DOHH2 (cell line): ENCODE data around the gene FLNB.

Experiments
- H3F3A ChIP-seq: fragments of 200-600 bp; sonication (generic), shearing (Covaris generic); 2 replicates; pipeline ENCODE4 v1.6.0; 2016; ENCODE audit warnings: antibody characterized with exemption, mild to moderate bottlenecking; ENCODE audit not compliant: control insufficient read depth, insufficient read depth
- H3K27ac ChIP-seq: fragments of 200-600 bp; sonication (generic); 2 replicates; pipeline ENCODE4 v1.5.1; 2014; ENCODE audit warnings: low read depth, mild to moderate bottlenecking, low read length, moderate library complexity
- H3K27me3 ChIP-seq: fragments of 200-600 bp; sonication (generic); 2 replicates; pipeline ENCODE4 v1.6.1; 2014; ENCODE audit warnings: mild to moderate bottlenecking, low read length, mixed read lengths; ENCODE audit not compliant: control insufficient read depth
- H3K36me3 ChIP-seq: fragments of 200-600 bp; sonication (generic); 2 replicates; pipeline ENCODE4 v1.6.1; 2014; ENCODE audit warnings: mild to moderate bottlenecking, low read length, moderate library complexity, mixed read lengths; ENCODE audit not compliant: control insufficient read depth
- H3K4me1 ChIP-seq: fragments of 200-600 bp; sonication (generic); 2 replicates; pipeline ENCODE4 v1.6.1; 2014; ENCODE audit warnings: mild to moderate bottlenecking, low read length, mixed read lengths; ENCODE audit not compliant: control insufficient read depth
- H3K4me2 ChIP-seq: fragments of 200-600 bp; sonication (generic); 2 replicates; pipeline ENCODE4 v1.6.0; 2014; ENCODE audit warnings: mild to moderate bottlenecking, low read length, moderate library complexity
- H3K4me3 ChIP-seq: fragments of 200-600 bp; sonication (generic); 2 replicates; pipeline ENCODE4 v1.5.1; 2014; ENCODE audit warnings: mild to moderate bottlenecking, low read length, mixed read lengths
- H3K79me2 ChIP-seq: fragments of 200-600 bp; sonication (generic); 2 replicates; pipeline ENCODE4 v1.6.1; 2014; ENCODE audit warnings: mild to moderate bottlenecking, low read length, mixed read lengths; ENCODE audit not compliant: control insufficient read depth
- H3K9me2 ChIP-seq: fragments of 200-600 bp; sonication (generic); replicated peaks from 2 replicates; pipeline ENCODE4 v1.6.1; 2014; ENCODE audit warnings: mild to moderate bottlenecking, low read length, mixed read lengths; ENCODE audit not compliant: control insufficient read depth
- H3K9me3 ChIP-seq: fragments of 200-600 bp; sonication (generic); 2 replicates; pipeline ENCODE4 v1.6.1; 2014; ENCODE audit warnings: antibody characterized with exemption, low read length, mixed read lengths; ENCODE audit not compliant: control insufficient read depth, insufficient read depth
- H4K20me1 ChIP-seq: fragments of 200-600 bp; sonication (generic); 2 replicates; pipeline ENCODE4 v1.6.0; 2014; ENCODE audit warnings: low read depth, mild to moderate bottlenecking, antibody characterized with exemption, low read length, moderate library complexity; ENCODE audit not compliant: control insufficient read depth, insufficient read depth
- EZH2phosphoT487 ChIP-seq: fragments of 200-600 bp; sonication (generic); IDR thresholded peaks from 2 replicates; pipeline ENCODE4 v1.6.1; 2017; ENCODE audit warnings: borderline replicate concordance, mild to moderate bottlenecking, antibody characterized with exemption, low read length, moderate library complexity, mixed read lengths
- TF ChIP-seq, protein P1 (sequence below): fragments of 200-600 bp; sonication (generic); IDR thresholded peaks from one replicate; pipeline ENCODE4 v1.5.1; 2014; ENCODE audit warnings: antibody characterized with exemption, mild to moderate bottlenecking, low read depth, low read length; ENCODE audit not compliant: poor library complexity, severe bottlenecking

The FLNB gene

DNA sequence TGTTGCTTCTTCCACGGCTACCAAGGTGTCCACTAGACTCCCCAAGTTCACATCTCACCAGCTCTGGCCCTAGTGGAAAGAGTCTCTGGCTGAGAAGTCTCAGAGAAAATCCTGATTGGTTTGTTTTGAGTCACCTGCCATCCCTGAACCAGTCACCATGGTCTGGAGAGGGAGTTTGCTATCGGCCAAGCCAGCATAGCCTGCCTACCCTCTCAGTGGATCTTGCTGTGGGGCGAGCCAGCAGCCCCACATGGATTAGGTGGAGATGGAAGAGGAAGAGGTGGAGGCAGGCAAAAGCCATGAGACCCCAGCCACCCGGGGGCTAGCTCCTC, 48.1 kb upstream of the FLNB start:
- Histone ChIP-seq H3K79me2 (no peaks in the 10 kb centered on the region), H4K20me1 (no peaks in the 10 kb centered on the region), H3K36me3 (no peaks in the 10 kb centered on the region), H3K27me3 (no peaks in the 10 kb centered on the region), H3K27ac (no peak overlapping the region), H3K4me3 (no peak overlapping the region), H3F3A (no peaks in the 10 kb centered on the region), H3K4me2 (peak overlapping the region; percentile 55; the same call in 1 of the 2 replicates), H3K4me1 (peaks cover 22% of the 10 kb centered on the region), H3K9me3 (no peaks in the 10 kb centered on the region), H3K9me2 (no peaks in the 10 kb centered on the region)
- TF ChIP-seq, protein P1, sequence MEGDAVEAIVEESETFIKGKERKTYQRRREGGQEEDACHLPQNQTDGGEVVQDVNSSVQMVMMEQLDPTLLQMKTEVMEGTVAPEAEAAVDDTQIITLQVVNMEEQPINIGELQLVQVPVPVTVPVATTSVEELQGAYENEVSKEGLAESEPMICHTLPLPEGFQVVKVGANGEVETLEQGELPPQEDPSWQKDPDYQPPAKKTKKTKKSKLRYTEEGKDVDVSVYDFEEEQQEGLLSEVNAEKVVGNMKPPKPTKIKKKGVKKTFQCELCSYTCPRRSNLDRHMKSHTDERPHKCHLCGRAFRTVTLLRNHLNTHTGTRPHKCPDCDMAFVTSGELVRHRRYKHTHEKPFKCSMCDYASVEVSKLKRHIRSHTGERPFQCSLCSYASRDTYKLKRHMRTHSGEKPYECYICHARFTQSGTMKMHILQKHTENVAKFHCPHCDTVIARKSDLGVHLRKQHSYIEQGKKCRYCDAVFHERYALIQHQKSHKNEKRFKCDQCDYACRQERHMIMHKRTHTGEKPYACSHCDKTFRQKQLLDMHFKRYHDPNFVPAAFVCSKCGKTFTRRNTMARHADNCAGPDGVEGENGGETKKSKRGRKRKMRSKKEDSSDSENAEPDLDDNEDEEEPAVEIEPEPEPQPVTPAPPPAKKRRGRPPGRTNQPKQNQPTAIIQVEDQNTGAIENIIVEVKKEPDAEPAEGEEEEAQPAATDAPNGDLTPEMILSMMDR = no peak
- no peak for TF ChIP-seq EZH2phosphoT487

GRCh38 chr3:57961177-57961827, 46.9 kb upstream of the FLNB start:
- no peaks in the 10 kb centered on the region for H3K9me2 ChIP-seq
- no peaks in the 10 kb centered on the region for H3K79me2 ChIP-seq
- H3K4me2 ChIP-seq = no peak overlapping the region
- H3K36me3 ChIP-seq = no peaks in the 10 kb centered on the region
- no peaks in the 10 kb centered on the region for H3K27me3 ChIP-seq
- H3K4me3 ChIP-seq = no peak overlapping the region
- H3K4me1 ChIP-seq = peaks cover 22% of the 10 kb centered on the region
- H4K20me1 ChIP-seq = no peaks in the 10 kb centered on the region
- H3K9me3 ChIP-seq = no peaks in the 10 kb centered on the region
- H3F3A ChIP-seq = no peaks in the 10 kb centered on the region
- no peak overlapping the region for H3K27ac ChIP-seq
- TF ChIP-seq, protein P1 = no peak
- TF ChIP-seq EZH2phosphoT487 = no peak

DNA sequence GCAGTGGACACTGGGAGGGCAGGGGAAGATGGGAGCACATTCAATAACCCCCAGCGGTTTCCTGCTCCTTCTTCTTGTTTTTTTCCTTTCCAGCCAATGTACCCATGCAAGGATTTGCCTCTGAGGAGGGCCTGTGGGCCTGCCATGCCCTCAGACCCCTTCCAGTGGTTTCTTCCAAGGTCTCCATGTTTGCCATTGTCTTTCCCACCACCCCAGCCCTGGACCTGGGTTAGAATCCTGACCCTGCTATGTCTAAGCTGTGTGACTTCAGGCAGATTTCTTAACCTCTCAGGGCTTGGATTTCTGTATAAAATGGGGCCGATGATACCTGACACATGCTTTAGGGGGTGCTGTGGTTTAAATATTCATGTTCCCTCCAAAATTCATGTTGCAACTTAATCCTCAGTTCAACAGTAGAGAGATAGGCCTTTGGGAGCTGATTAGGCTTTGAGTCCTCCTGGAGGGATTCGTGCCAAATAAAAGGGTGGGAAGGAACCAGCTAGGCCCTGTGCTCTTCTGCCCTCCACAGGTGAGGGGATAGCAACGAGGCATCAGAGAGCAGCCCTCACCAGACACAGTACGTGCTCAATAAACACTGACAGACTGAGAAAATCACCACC, 46.3 kb upstream of the FLNB start:
- Histone ChIP-seq H3F3A (no peaks in the 10 kb centered on the region), H4K20me1 (no peaks in the 10 kb centered on the region), H3K9me3 (no peaks in the 10 kb centered on the region), H3K4me2 (no peak overlapping the region), H3K4me1 (peaks cover 22% of the 10 kb centered on the region), H3K79me2 (no peaks in the 10 kb centered on the region), H3K36me3 (no peaks in the 10 kb centered on the region), H3K27me3 (no peaks in the 10 kb centered on the region), H3K27ac (no peak overlapping the region), H3K9me2 (no peaks in the 10 kb centered on the region), H3K4me3 (no peak overlapping the region)
- TF ChIP-seq EZH2phosphoT487 = no peak
- TF ChIP-seq, protein P1 = peak; percentile 74
